ENCODE results near the gene ENTREP3.
"Not testable (repeated sequence)": the region's sequence is repeated elsewhere in the genome, so short reads cannot be mapped to it uniquely, and the experiment has no call there.

DNA sequence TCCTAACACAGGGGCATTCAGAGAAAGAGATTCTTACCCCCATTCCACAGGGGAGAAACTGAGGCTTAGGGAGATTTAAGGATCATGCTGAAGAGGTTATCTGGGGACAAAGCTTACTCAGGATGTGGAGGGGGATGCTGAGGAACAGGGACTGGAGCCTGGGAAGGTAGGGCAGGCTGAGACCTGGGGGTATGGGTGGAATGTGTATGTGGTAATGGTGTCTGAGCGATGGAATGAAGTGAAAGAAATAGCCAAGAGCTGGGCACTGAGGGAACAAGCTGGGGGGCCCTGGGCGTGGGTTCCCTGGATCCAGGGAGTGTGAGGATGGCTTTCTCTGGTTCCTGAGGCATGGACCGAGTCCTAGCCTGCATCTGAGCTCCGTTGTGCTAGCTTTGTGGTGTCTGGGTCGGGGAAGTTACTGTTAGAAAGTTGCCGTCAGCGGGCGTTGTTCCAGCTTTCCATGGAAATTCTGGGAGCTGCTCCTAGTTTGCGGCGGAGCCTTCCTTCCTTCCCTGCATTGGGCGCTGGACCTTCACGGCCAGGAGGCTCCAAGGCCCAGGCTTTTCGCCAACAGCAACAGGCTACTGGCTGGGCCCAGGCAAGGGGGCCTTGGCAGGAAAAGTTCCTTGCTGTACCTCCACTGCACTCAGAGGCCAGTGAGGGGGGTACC, 43.8 kb downstream of the ENTREP3 start:
- TF ChIP-seq CTCF, POLR2AphosphoS5, POLR2A (IDR thresholded peaks at IDR 0.05): not testable (repeated sequence)
